ENCODE data around the gene RAD1. TPM values are rescaled to one million over a fixed set of nuclear protein-coding genes. Genes with fewer than 3 reads are reported as not detected.

Gene RAD1
- total and polyA plus RNA-seq, 5 donors from 2014 or later = 18.1 to 29.6 (median 19.8) TPM

DNA sequence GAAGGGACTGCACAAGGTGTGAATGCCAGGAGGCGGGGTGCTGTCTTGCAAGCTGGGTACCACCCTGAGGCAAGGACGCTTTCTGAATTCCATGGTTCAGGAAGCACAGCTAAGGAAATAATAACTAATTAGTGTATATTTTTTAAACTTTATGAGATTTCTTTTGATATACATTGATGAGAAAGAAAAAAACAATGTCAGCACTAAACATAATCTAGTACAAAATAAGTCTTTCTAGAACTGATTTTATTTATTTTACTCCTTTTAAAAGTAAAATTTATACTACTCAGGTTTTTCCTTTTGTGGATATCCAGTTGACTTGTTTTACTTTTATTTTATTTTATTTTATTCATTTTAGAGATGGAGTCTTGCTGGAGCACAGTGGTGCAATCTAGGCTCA lies 17.6 kb upstream of the RAD1 start:
- H3K9me3 Mint-ChIP-seq = no peaks in the 10 kb centered on the region
- ATAC-seq (ENCODE audit: low read depth in 2 of 2) = no peak

GRCh38 chr5:34930870-34931269 lies 15.6 kb upstream of the RAD1 start:
- Mint-ChIP-seq H3K36me3 (peaks cover 8% of the 10 kb centered on the region), H3K4me1 (peaks cover 17 to 46% (median 31%) of the 10 kb centered on the region in 4 donors), H3K27ac (peak overlapping the region in 2 of 3 donors; percentile 94), H3K27me3 (no peaks in the 10 kb centered on the region), H3K9me3 (no peaks in the 10 kb centered on the region), H3K4me3 (peak overlapping the region; percentile 87 to 98 (median 97))
- H3K4me1 ChIP-seq (ENCODE audit: control insufficient read depth, insufficient read depth, low read length, poor library complexity, severe bottlenecking) = peaks cover 26% of the 10 kb centered on the region
- no peaks in the 10 kb centered on the region for H3K27me3 ChIP-seq (ENCODE audit: control insufficient read depth, insufficient read depth, low read length)
- peaks cover 14% of the 10 kb centered on the region for H3K36me3 ChIP-seq (ENCODE audit: control insufficient read depth, insufficient read depth, low read length)
- H3K4me3 ChIP-seq (ENCODE audit: low read depth, low read length) = peak overlapping the region; percentile 88
- no peak for DNase-seq
- peak overlapping the region; percentile 84 for H3K27ac ChIP-seq (ENCODE audit: insufficient read depth, low read length, poor library complexity, severe bottlenecking)
- H3K9me3 ChIP-seq (ENCODE audit: control insufficient read depth in 2 of 2, low read length in 2 of 2) = no peaks in the 10 kb centered on the region
- ATAC-seq (ENCODE audit: low read depth in 2 of 2) = no peak

More for the DNA sequence above, 17.6 kb upstream of the RAD1 start:
- Mint-ChIP-seq H3K27me3 (no peaks in the 10 kb centered on the region), H3K36me3 (peaks cover 17% of the 10 kb centered on the region), H3K27ac (no peak overlapping the region), H3K4me1 (peaks cover 17 to 46% (median 31%) of the 10 kb centered on the region in 4 donors), H3K4me3 (no peak overlapping the region)
- H3K4me3 ChIP-seq (ENCODE audit: low read depth, low read length) = no peak overlapping the region
- no peaks in the 10 kb centered on the region for H3K9me3 ChIP-seq (ENCODE audit: control insufficient read depth in 2 of 2, low read length in 2 of 2)
- no peak for DNase-seq
- H3K36me3 ChIP-seq (ENCODE audit: control insufficient read depth, insufficient read depth, low read length) = peaks cover 33% of the 10 kb centered on the region
- peaks cover 26% of the 10 kb centered on the region for H3K4me1 ChIP-seq (ENCODE audit: control insufficient read depth, insufficient read depth, low read length, poor library complexity, severe bottlenecking)
- no peaks in the 10 kb centered on the region for H3K27me3 ChIP-seq (ENCODE audit: control insufficient read depth, insufficient read depth, low read length)
- no peak overlapping the region for H3K27ac ChIP-seq (ENCODE audit: insufficient read depth, low read length, poor library complexity, severe bottlenecking)

- H3K36me3 ChIP-seq (ENCODE audit: control insufficient read depth, insufficient read depth, low read length) = peaks cover 15% of the 10 kb centered on the region
- ATAC-seq (ENCODE audit: low read depth in 2 of 2) = no peak
- peak overlapping the region; percentile 93 to 94 (median 94) for H3K27ac Mint-ChIP-seq
- no peaks in the 10 kb centered on the region for H3K27me3 Mint-ChIP-seq
- H3K4me1 ChIP-seq (ENCODE audit: control insufficient read depth, insufficient read depth, low read length, poor library complexity, severe bottlenecking) = peaks cover 26% of the 10 kb centered on the region
- H3K9me3 Mint-ChIP-seq = no peaks in the 10 kb centered on the region
- H3K4me3 Mint-ChIP-seq = peak overlapping the region; percentile 87 to 98 (median 97)
- no peaks in the 10 kb centered on the region for H3K9me3 ChIP-seq (ENCODE audit: control insufficient read depth in 2 of 2, low read length in 2 of 2)
- peak in 1 of 3 donors; percentile 26 for DNase-seq
- H3K36me3 Mint-ChIP-seq = peaks cover 7% of the 10 kb centered on the region
- H3K27me3 ChIP-seq (ENCODE audit: control insufficient read depth, insufficient read depth, low read length) = no peaks in the 10 kb centered on the region
- H3K4me3 ChIP-seq (ENCODE audit: low read depth, low read length) = peak overlapping the region; percentile 88
- peaks cover 17 to 46% (median 31%) of the 10 kb centered on the region in 4 donors for H3K4me1 Mint-ChIP-seq
- H3K27ac ChIP-seq (ENCODE audit: insufficient read depth, low read length, poor library complexity, severe bottlenecking) = peak overlapping the region; percentile 84
Observed at GRCh38 chr5:34930462-34930844, 15.1 kb upstream of the RAD1 start.

- peak; percentile 79 to 91 (median 81) for DNase-seq
- Histone ChIP-seq H3K36me3 (ENCODE audit: control insufficient read depth, insufficient read depth, low read length) (peaks cover 20% of the 10 kb centered on the region), H3K27me3 (ENCODE audit: control insufficient read depth, insufficient read depth, low read length) (no peaks in the 10 kb centered on the region), H3K27ac (ENCODE audit: insufficient read depth, low read length, poor library complexity, severe bottlenecking) (peak overlapping the region; percentile 84), H3K9me3 (ENCODE audit: control insufficient read depth in 2 of 2, low read length in 2 of 2) (no peaks in the 10 kb centered on the region), H3K4me3 (ENCODE audit: low read depth, low read length) (peak overlapping the region; percentile 88), H3K4me1 (ENCODE audit: control insufficient read depth, insufficient read depth, low read length, poor library complexity, severe bottlenecking) (peaks cover 26% of the 10 kb centered on the region)
- Mint-ChIP-seq H3K27ac (peak overlapping the region; percentile 93 to 94 (median 94)), H3K4me1 (peaks cover 17 to 42% (median 30%) of the 10 kb centered on the region in 4 donors), H3K36me3 (peaks cover 10% of the 10 kb centered on the region), H3K4me3 (peak overlapping the region; percentile 87 to 98 (median 97)), H3K27me3 (no peaks in the 10 kb centered on the region), H3K9me3 (no peaks in the 10 kb centered on the region)
- ATAC-seq (ENCODE audit: low read depth in 2 of 2) = peak; percentile 70 to 71
Observed at GRCh38 chr5:34929720-34930461, 14.6 kb upstream of the RAD1 start.

DNA sequence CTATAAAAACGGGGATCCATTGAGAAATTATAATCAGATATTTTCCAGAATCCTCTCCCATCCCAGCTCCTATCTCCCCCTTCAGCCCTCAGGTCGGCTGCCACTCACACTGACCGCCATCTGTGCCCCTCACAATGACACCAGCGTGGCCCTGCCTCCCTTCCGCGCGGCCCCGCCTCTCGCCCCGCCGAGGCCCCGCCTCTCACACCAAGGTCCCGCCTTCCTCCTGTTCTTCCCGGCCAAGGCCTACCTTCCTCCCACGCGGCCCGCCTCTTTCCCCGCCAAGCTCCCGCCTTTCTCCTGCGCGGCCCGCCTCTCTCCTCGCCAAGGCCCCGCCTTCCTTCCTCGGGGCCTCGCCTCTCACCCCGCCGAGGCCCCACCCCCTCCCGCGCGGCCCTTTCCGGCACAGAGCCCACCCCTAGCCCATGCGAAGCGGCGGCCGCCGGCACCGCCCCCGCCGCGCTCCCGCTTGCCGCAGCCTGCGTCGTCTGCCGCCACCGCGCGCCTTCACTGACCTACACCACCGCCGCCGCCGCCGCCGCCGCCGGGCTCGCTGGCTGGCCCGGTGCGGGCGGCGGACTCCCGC lies 13.9 kb upstream of the RAD1 start, which contains the start of gene DNAJC21:
Gene DNAJC21 (plus strand): TSS at position 426 of the 586 bp plus-strand sequence. CDS start 261 bp downstream, outside the sequence.
- Histone ChIP-seq H3K4me1 (ENCODE audit: control insufficient read depth, insufficient read depth, low read length, poor library complexity, severe bottlenecking) (peaks cover 26% of the 10 kb centered on the region), H3K36me3 (ENCODE audit: control insufficient read depth, insufficient read depth, low read length) (peaks cover 23% of the 10 kb centered on the region), H3K27me3 (ENCODE audit: control insufficient read depth, insufficient read depth, low read length) (no peaks in the 10 kb centered on the region), H3K4me3 (ENCODE audit: low read depth, low read length) (peak within 1 kb of the TSS; percentile 88), H3K27ac (ENCODE audit: insufficient read depth, low read length, poor library complexity, severe bottlenecking) (peak within 1 kb of the TSS; percentile 84), H3K9me3 (ENCODE audit: control insufficient read depth in 2 of 2, low read length in 2 of 2) (no peaks in the 10 kb centered on the region)
- ATAC-seq (ENCODE audit: low read depth in 2 of 2) = peak; percentile 91 to 94
- H3K27ac Mint-ChIP-seq = peak within 1 kb of the TSS; percentile 93 to 94 (median 94)
- no peaks in the 10 kb centered on the region for H3K9me3 Mint-ChIP-seq
- H3K27me3 Mint-ChIP-seq = no peaks in the 10 kb centered on the region
- H3K4me3 Mint-ChIP-seq = peak within 1 kb of the TSS; percentile 87 to 98 (median 97)
- peaks cover 22 to 38% (median 29%) of the 10 kb centered on the region in 4 donors for H3K4me1 Mint-ChIP-seq
- DNase-seq = peak; percentile 95 to 98 (median 95)
- H3K36me3 Mint-ChIP-seq = peaks cover 14% of the 10 kb centered on the region

GRCh38 chr5:34928267-34928666 lies 13.0 kb upstream of the RAD1 start:
- Mint-ChIP-seq H3K4me1 (peaks cover 22 to 37% (median 29%) of the 10 kb centered on the region in 4 donors), H3K36me3 (peaks cover 14% of the 10 kb centered on the region), H3K4me3 (peak overlapping the region; percentile 87 to 94 (median 91)), H3K27me3 (no peaks in the 10 kb centered on the region), H3K9me3 (no peaks in the 10 kb centered on the region), H3K27ac (no peak overlapping the region)
- DNase-seq (no peak), ATAC-seq (ENCODE audit: low read depth in 2 of 2) (no peak)
- H3K4me3 ChIP-seq (ENCODE audit: low read depth, low read length) = peak overlapping the region; percentile 87
- peaks cover 27% of the 10 kb centered on the region for H3K36me3 ChIP-seq (ENCODE audit: control insufficient read depth, insufficient read depth, low read length)
- no peaks in the 10 kb centered on the region for H3K9me3 ChIP-seq (ENCODE audit: control insufficient read depth in 2 of 2, low read length in 2 of 2)
- H3K4me1 ChIP-seq (ENCODE audit: control insufficient read depth, insufficient read depth, low read length, poor library complexity, severe bottlenecking) = peaks cover 26% of the 10 kb centered on the region
- H3K27me3 ChIP-seq (ENCODE audit: control insufficient read depth, insufficient read depth, low read length) = no peaks in the 10 kb centered on the region
- peak overlapping the region; percentile 73 for H3K27ac ChIP-seq (ENCODE audit: insufficient read depth, low read length, poor library complexity, severe bottlenecking)

- H3K36me3 Mint-ChIP-seq = peaks cover 15% of the 10 kb centered on the region
- Histone ChIP-seq H3K27ac (ENCODE audit: insufficient read depth, low read length, poor library complexity, severe bottlenecking) (no peak overlapping the region), H3K9me3 (ENCODE audit: control insufficient read depth in 2 of 2, low read length in 2 of 2) (no peaks in the 10 kb centered on the region), H3K27me3 (ENCODE audit: control insufficient read depth, insufficient read depth, low read length) (no peaks in the 10 kb centered on the region), H3K4me3 (ENCODE audit: low read depth, low read length) (no peak overlapping the region), H3K36me3 (ENCODE audit: control insufficient read depth, insufficient read depth, low read length) (peaks cover 31% of the 10 kb centered on the region), H3K4me1 (ENCODE audit: control insufficient read depth, insufficient read depth, low read length, poor library complexity, severe bottlenecking) (peaks cover 26% of the 10 kb centered on the region)
- H3K4me1 Mint-ChIP-seq = peaks cover 22 to 37% (median 29%) of the 10 kb centered on the region in 4 donors
- no peak for ATAC-seq (ENCODE audit: low read depth in 2 of 2)
- H3K27me3 Mint-ChIP-seq = no peaks in the 10 kb centered on the region
- no peak for DNase-seq
- no peaks in the 10 kb centered on the region for H3K9me3 Mint-ChIP-seq
- H3K4me3 Mint-ChIP-seq = peak overlapping the region in 1 of 4 donors; percentile 71
- no peak overlapping the region for H3K27ac Mint-ChIP-seq
Observed at GRCh38 chr5:34927785-34928184, 12.5 kb upstream of the RAD1 start.
